Prostate gland (tissue), 2 donors: ENCODE measurements around the gene ARHGAP25. TPM values are rescaled to one million over a fixed set of nuclear protein-coding genes. Genes with fewer than 3 reads are reported as not detected.

Experiments
- DNase-seq: peaks from one replicate; pipeline ENCODE4 v3.0.0-alpha.2; 2019; ENCODE audit warnings: low spot score
- H3K27ac ChIP-seq, 2 donors: fragments of 200-600 bp; sonication (generic); 2 replicates each; pipeline ENCODE4 v1.5.1; 2017 to 2019
- H3K27me3 ChIP-seq: fragments of 200-600 bp; sonication (generic); replicated peaks from 2 replicates; pipeline ENCODE4 v1.5.1; 2019; ENCODE audit not compliant: insufficient read depth
- H3K36me3 ChIP-seq, 2 donors: fragments of 200-600 bp; sonication (generic); 1 replicate in 1 of 2; 2 replicates in 1 of 2; pipeline versions ENCODE4 v1.5.1 to v1.8.1; 2017 to 2019
- H3K4me1 ChIP-seq: fragments of 200-600 bp; sonication (generic); replicated peaks from 2 replicates; pipeline ENCODE4 v1.5.1; 2019
- H3K4me3 ChIP-seq, 2 donors: fragments of 200-600 bp; sonication (generic); 2 replicates each; pipeline ENCODE4 v1.5.1; 2017 to 2019
- H3K9me3 ChIP-seq: fragments of 200-600 bp; sonication (generic); 2 replicates; pipeline ENCODE4 v1.5.1; 2017
- CTCF ChIP-seq, 4 experiments: fragments of 200-600 bp in 2 of 4; fragments of 450-650 bp in 2 of 4; sonication (generic) in 2 of 4; IDR thresholded peaks; 1 replicate in 3 of 4; 2 replicates in 1 of 4; pipeline ENCODE4 v1.5.1; 2016 to 2019; ENCODE audit warnings: antibody characterized with exemption in 4 of 4, mild to moderate bottlenecking in 2 of 4, moderate library complexity in 2 of 4
- POLR2A ChIP-seq: fragments of 450-650 bp; IDR thresholded peaks from one replicate; pipeline ENCODE4 v1.6.1; 2016; ENCODE audit warnings: antibody characterized with exemption, mild to moderate bottlenecking
- POLR2AphosphoS5 ChIP-seq: sonication (generic); formaldehyde crosslinking; IDR thresholded peaks from one replicate; pipeline ENCODE4 v1.6.1; 2017; ENCODE audit warnings: antibody characterized with exemption
- WGBS: methylation state at CpG from one replicate; pipeline ENCODE4 v1.1.5; 2018; 5-methylcytosine and 5-hydroxymethylcytosine counted together
- intact Hi-C: fragments of 100-400 bp; cut with DNase I; formaldehyde crosslinking; loops from one replicate; pipeline ENCODE4 v1.14.2; 2022
- total RNA-seq, 2 donors: library from RNA; depleted of rRNA; stranded (reverse); fragments of >200 nt; gene quantifications; one replicate each; pipeline ENCODE4 v1.1.0, GENCODE V29; 2016

ARHGAP25 gene
- total RNA-seq, 2 donors from 2014 or later = 5.0 to 6.2 TPM

GRCh38 chr2:68845043-68845442, 110.4 kb downstream of the ARHGAP25 start:
- Histone ChIP-seq H3K9me3 (no peaks in the 10 kb centered on the region), H3K27ac (no peak overlapping the region), H3K36me3 (no peaks in the 10 kb centered on the region), H3K4me1 (no peaks in the 10 kb centered on the region), H3K27me3 (no peaks in the 10 kb centered on the region), H3K4me3 (no peak overlapping the region)
- TF ChIP-seq POLR2AphosphoS5 = no peak
- intact Hi-C loops = no loop called here
- DNase-seq = no peak
- WGBS = 77% methylated on average over 2 of the region's 2 CpGs

- 75% methylated on average over 3 of the region's 3 CpGs for WGBS
- intact Hi-C loops = no loop called here
- DNase-seq = no peak
- Histone ChIP-seq H3K4me3 (no peak overlapping the region), H3K9me3 (no peaks in the 10 kb centered on the region), H3K4me1 (no peaks in the 10 kb centered on the region), H3K27me3 (no peaks in the 10 kb centered on the region), H3K36me3 (no peaks in the 10 kb centered on the region), H3K27ac (no peak overlapping the region)
- no peak for TF ChIP-seq POLR2A
- TF ChIP-seq CTCF (IDR thresholded peaks at IDR 0.05) = no peak
- no peak for TF ChIP-seq POLR2AphosphoS5
These were observed 111.5 kb downstream of the ARHGAP25 start for GRCh38 chr2:68846091-68846490.

- DNase-seq = no peak
- Histone ChIP-seq H3K27ac (no peak overlapping the region), H3K9me3 (no peaks in the 10 kb centered on the region), H3K4me3 (no peak overlapping the region), H3K27me3 (no peaks in the 10 kb centered on the region), H3K36me3 (no peaks in the 10 kb centered on the region), H3K4me1 (no peaks in the 10 kb centered on the region)
- intact Hi-C loops = no loop called here
- TF ChIP-seq CTCF (IDR thresholded peaks at IDR 0.05) (no peak), POLR2AphosphoS5 (no peak), POLR2A (no peak)
These were observed 113.1 kb downstream of the ARHGAP25 start for GRCh38 chr2:68847751-68848150.

- TF ChIP-seq CTCF (IDR thresholded peaks at IDR 0.05) (no peak), POLR2A (no peak), POLR2AphosphoS5 (no peak)
- Histone ChIP-seq H3K27me3 (no peaks in the 10 kb centered on the region), H3K36me3 (no peaks in the 10 kb centered on the region), H3K4me3 (no peak overlapping the region), H3K9me3 (no peaks in the 10 kb centered on the region), H3K4me1 (no peaks in the 10 kb centered on the region), H3K27ac (no peak overlapping the region)
- DNase-seq = no peak
- intact Hi-C loops = no loop called here
- WGBS = 68% methylated on average over 4 of the region's 4 CpGs
These were observed 115.0 kb downstream of the ARHGAP25 start for GRCh38 chr2:68849579-68850030.

GRCh38 chr2:68850524-68850923, 115.9 kb downstream of the ARHGAP25 start:
- TF ChIP-seq POLR2AphosphoS5 (no peak), CTCF (IDR thresholded peaks at IDR 0.05) (no peak), POLR2A (no peak)
- no peak for DNase-seq
- WGBS = 20% methylated on average over 3 of the region's 3 CpGs
- Histone ChIP-seq H3K36me3 (no peaks in the 10 kb centered on the region), H3K27me3 (no peaks in the 10 kb centered on the region), H3K4me3 (no peak overlapping the region), H3K9me3 (no peaks in the 10 kb centered on the region), H3K4me1 (no peaks in the 10 kb centered on the region), H3K27ac (no peak overlapping the region)
- intact Hi-C loops = no loop called here
